Neuronal stem cell (in vitro differentiated cells): Measurements from ENCODE around the gene HAP1.
A peak's percentile ranks its signal among the peaks of the same experiment; 100 is the strongest.

Experiments used
- DNase-seq: peaks from one replicate; pipeline ENCODE4 v3.0.0-alpha.2; 2013; ENCODE audit warnings: low spot score
- H2AFZ ChIP-seq: one replicate; pipeline ENCODE4 v1.6.1; 2013; ENCODE audit warnings: mild to moderate bottlenecking, low read length, inconsistent platforms
- H2AK5ac ChIP-seq: 2 replicates; pipeline ENCODE4 v1.6.1; 2013; ENCODE audit warnings: low read depth, mild to moderate bottlenecking, inconsistent platforms, low read length, moderate library complexity, mixed read lengths
- H2BK120ac ChIP-seq: 2 replicates; pipeline ENCODE4 v1.6.1; 2013; ENCODE audit warnings: low read depth, mild to moderate bottlenecking, inconsistent platforms, low read length, moderate library complexity, mixed read lengths
- H2BK12ac ChIP-seq: one replicate; pipeline ENCODE4 v1.6.1; 2013; ENCODE audit warnings: low read length, inconsistent platforms
- H2BK15ac ChIP-seq: 2 replicates; pipeline ENCODE4 v1.6.1; 2013; ENCODE audit warnings: mild to moderate bottlenecking, low read length, inconsistent platforms, mixed read lengths
- H2BK5ac ChIP-seq: one replicate; pipeline ENCODE4 v1.6.1; 2013; ENCODE audit warnings: inconsistent platforms, mild to moderate bottlenecking, low read length, moderate library complexity
- H3K14ac ChIP-seq: one replicate; pipeline ENCODE4 v1.6.1; 2013; ENCODE audit warnings: low read length, inconsistent platforms
- H3K18ac ChIP-seq: 2 replicates; pipeline ENCODE4 v1.6.1; 2013; ENCODE audit warnings: low read length, inconsistent platforms
- H3K23ac ChIP-seq: 2 replicates; pipeline ENCODE4 v1.6.1; 2013; ENCODE audit warnings: low read depth, mild to moderate bottlenecking, mixed read lengths, low read length, inconsistent platforms; ENCODE audit not compliant: poor library complexity
- H3K27ac ChIP-seq: replicated peaks from 3 replicates; pipeline ENCODE4 v1.5.1; 2013; ENCODE audit warnings: low read length, inconsistent platforms
- H3K27me3 ChIP-seq, 3 experiments: 2 replicates each; pipeline ENCODE4 v1.6.1; 2013; ENCODE audit warnings: low read length in 3 of 3, mild to moderate bottlenecking in 2 of 3, inconsistent platforms in 1 of 3, low read depth in 1 of 3, mixed read lengths in 1 of 3, moderate library complexity in 1 of 3; ENCODE audit not compliant: control insufficient read depth in 3 of 3, insufficient read depth in 3 of 3
- H3K36me3 ChIP-seq, 2 donors: replicated peaks in 1 of 2; 2 replicates each; pipeline ENCODE4 v1.6.1; 2013; ENCODE audit warnings: low read length in 2 of 2; ENCODE audit not compliant: control insufficient read depth in 2 of 2, insufficient read depth in 2 of 2
- H3K4ac ChIP-seq: 2 replicates; pipeline ENCODE4 v1.6.1; 2013; ENCODE audit warnings: inconsistent platforms, mild to moderate bottlenecking, low read length, moderate library complexity
- H3K4me1 ChIP-seq, 2 donors: 1 replicate in 1 of 2; 2 replicates in 1 of 2; pipeline ENCODE4 v1.6.1; 2013; ENCODE audit warnings: low read length in 2 of 2, low read depth in 1 of 2; ENCODE audit not compliant: control insufficient read depth in 2 of 2, insufficient read depth in 1 of 2
- H3K4me2 ChIP-seq: one replicate; pipeline ENCODE4 v1.6.1; 2013; ENCODE audit warnings: mild to moderate bottlenecking, low read length, inconsistent platforms; ENCODE audit not compliant: insufficient read depth, poor library complexity, severe bottlenecking
- H3K4me3 ChIP-seq, 2 donors: 2 replicates each; pipeline ENCODE4 v1.5.1; 2013; ENCODE audit warnings: low read length in 2 of 2, mild to moderate bottlenecking in 2 of 2, inconsistent platforms in 1 of 2, moderate library complexity in 1 of 2
- H3K79me1 ChIP-seq: one replicate; pipeline ENCODE4 v1.6.1; 2013; ENCODE audit warnings: low read depth, mild to moderate bottlenecking, inconsistent platforms, low read length, moderate library complexity
- H3K9ac ChIP-seq: one replicate; pipeline ENCODE4 v1.6.1; 2013; ENCODE audit warnings: mild to moderate bottlenecking, low read depth, low read length, inconsistent platforms; ENCODE audit not compliant: poor library complexity
- H3K9me3 ChIP-seq, 2 donors: replicated peaks in 1 of 2; 2 replicates each; pipeline versions ENCODE3 to v1.6.1; 2013; ENCODE audit warnings: low read length in 2 of 2, mild to moderate bottlenecking in 2 of 2, inconsistent platforms in 1 of 2, low read depth in 1 of 2, mixed read lengths in 1 of 2, moderate library complexity in 1 of 2; ENCODE audit not compliant: control insufficient read depth in 2 of 2, insufficient read depth in 1 of 2
- H4K8ac ChIP-seq: one replicate; pipeline ENCODE4 v1.6.1; 2013; ENCODE audit warnings: low read depth, mild to moderate bottlenecking, inconsistent platforms, low read length, moderate library complexity
- H4K91ac ChIP-seq: one replicate; pipeline ENCODE4 v1.6.1; 2013; ENCODE audit warnings: low read length, low read depth, mild to moderate bottlenecking, inconsistent platforms; ENCODE audit not compliant: poor library complexity
- WGBS, 2 donors: extraction: QIAGEN DNeasy Blood & Tissue Kit; methylation state at CpG; one replicate each; pipeline ENCODE4 v1.1.7; 2013; ENCODE audit warnings: missing lambda C conversion rate in 2 of 2, mixed read lengths in 1 of 2; ENCODE audit not compliant: insufficient read length in 2 of 2, insufficient replicate concordance in 1 of 2; ENCODE audit errors: extremely low coverage in 2 of 2; 5-methylcytosine and 5-hydroxymethylcytosine counted together

Gene HAP1

GRCh38 chr17:41734949-41735313 is 488 bp upstream of the HAP1 start:
- Histone ChIP-seq H3K9me3 (no peaks in the 10 kb centered on the region), H2BK15ac (peak overlapping the region; percentile 93), H3K36me3 (no peaks in the 10 kb centered on the region), H4K8ac (no peak overlapping the region), H3K18ac (peak overlapping the region; percentile 96), H3K4ac (no peak overlapping the region), H3K4me3 (peak overlapping the region; percentile 52 to 74), H2AFZ (peak overlapping the region; percentile 94), H2BK12ac (peak overlapping the region; percentile 99), H2AK5ac (no peak overlapping the region), H3K27me3 (peaks cover 5 to 45% (median 35%) of the 10 kb centered on the region in 3 experiments), H3K27ac (no peak overlapping the region), H3K14ac (no peak overlapping the region), H2BK5ac (no peak overlapping the region), H3K23ac (peak overlapping the region; percentile 92), H4K91ac (no peak overlapping the region), H2BK120ac (peak overlapping the region; percentile 84), H3K4me1 (peaks cover 6 to 9% of the 10 kb centered on the region in 2 donors), H3K4me2 (peak overlapping the region; percentile 100), H3K79me1 (no peaks in the 10 kb centered on the region), H3K9ac (peak overlapping the region; percentile 94)
- no peak for DNase-seq
- WGBS, 2 donors, result no CpG with 5 or more reads among the region's 23 CpGs

- no CpG with 5 or more reads among the region's 40 CpGs for WGBS, 2 donors
- Histone ChIP-seq H3K9ac (peak overlapping the region; percentile 94), H3K27me3 (peaks cover 5 to 45% (median 35%) of the 10 kb centered on the region in 3 experiments)
Measured at GRCh38 chr17:41733348-41734138, 900 bp downstream of the HAP1 start.

DNA sequence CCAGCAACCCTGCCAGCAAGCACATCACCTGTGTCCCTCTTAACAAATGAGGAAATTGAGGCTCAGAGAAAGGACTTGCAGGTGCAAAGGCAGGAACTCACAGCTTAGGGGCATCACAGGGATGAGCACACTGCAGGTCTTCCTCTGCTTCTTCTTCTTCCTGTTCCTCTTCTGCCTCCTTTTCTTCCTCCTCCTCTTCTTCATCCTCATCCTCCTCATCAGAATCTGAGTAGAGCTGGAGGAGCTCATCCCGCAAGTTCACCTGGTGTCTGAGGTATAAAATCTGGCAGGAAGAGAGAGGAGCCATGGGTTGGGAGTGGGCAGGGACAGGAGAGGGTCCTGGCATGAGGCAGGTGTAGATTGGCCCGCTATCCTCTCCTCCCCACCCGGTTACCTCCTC is 2.6 kb downstream of the HAP1 start:
- Histone ChIP-seq H3K4me1 (peaks cover 3 to 5% of the 10 kb centered on the region in 2 donors), H2BK15ac (no peak overlapping the region), H3K9ac (peak overlapping the region; percentile 36), H3K36me3 (no peaks in the 10 kb centered on the region), H3K27ac (no peak overlapping the region), H4K8ac (no peak overlapping the region), H2AFZ (no peak overlapping the region), H3K18ac (no peak overlapping the region), H4K91ac (no peak overlapping the region), H3K14ac (no peak overlapping the region), H3K79me1 (no peaks in the 10 kb centered on the region), H2BK120ac (no peak overlapping the region), H2BK12ac (no peak overlapping the region), H3K4me2 (no peak overlapping the region), H2AK5ac (peak overlapping the region; percentile 67), H3K4me3 (no peak overlapping the region), H3K4ac (no peak overlapping the region), H3K9me3 (no peaks in the 10 kb centered on the region), H2BK5ac (no peak overlapping the region), H3K27me3 (peaks cover 5 to 38% (median 26%) of the 10 kb centered on the region in 3 experiments), H3K23ac (no peak overlapping the region)
- WGBS, 2 donors, result no CpG with 5 or more reads among the region's 3 CpGs
- no peak for DNase-seq

More at GRCh38 chr17:41733348-41734138, 900 bp downstream of the HAP1 start:
- H2BK12ac ChIP-seq, result no peak overlapping the region
- peak overlapping the region; percentile 52 to 78 for H3K4me3 ChIP-seq
- H2AK5ac ChIP-seq, result peak overlapping the region; percentile 66
- H3K14ac ChIP-seq, result peak overlapping the region; percentile 14
- no peaks in the 10 kb centered on the region for H3K9me3 ChIP-seq
- peak overlapping the region; percentile 55 for H2BK5ac ChIP-seq
- no peak overlapping the region for H3K27ac ChIP-seq
- H3K4me1 ChIP-seq, result peaks cover 6 to 9% of the 10 kb centered on the region in 2 donors
- DNase-seq, result no peak
- H3K23ac ChIP-seq, result peak overlapping the region; percentile 92
- no peaks in the 10 kb centered on the region for H3K79me1 ChIP-seq
- peak overlapping the region; percentile 70 for H2BK15ac ChIP-seq
- no peak overlapping the region for H2BK120ac ChIP-seq
- no peak overlapping the region for H4K8ac ChIP-seq
- H3K4ac ChIP-seq, result no peak overlapping the region
- no peak overlapping the region for H3K18ac ChIP-seq
- H3K4me2 ChIP-seq, result peak overlapping the region; percentile 100
- no peak overlapping the region for H4K91ac ChIP-seq
- peak overlapping the region; percentile 94 for H2AFZ ChIP-seq
- no peaks in the 10 kb centered on the region for H3K36me3 ChIP-seq

DNA sequence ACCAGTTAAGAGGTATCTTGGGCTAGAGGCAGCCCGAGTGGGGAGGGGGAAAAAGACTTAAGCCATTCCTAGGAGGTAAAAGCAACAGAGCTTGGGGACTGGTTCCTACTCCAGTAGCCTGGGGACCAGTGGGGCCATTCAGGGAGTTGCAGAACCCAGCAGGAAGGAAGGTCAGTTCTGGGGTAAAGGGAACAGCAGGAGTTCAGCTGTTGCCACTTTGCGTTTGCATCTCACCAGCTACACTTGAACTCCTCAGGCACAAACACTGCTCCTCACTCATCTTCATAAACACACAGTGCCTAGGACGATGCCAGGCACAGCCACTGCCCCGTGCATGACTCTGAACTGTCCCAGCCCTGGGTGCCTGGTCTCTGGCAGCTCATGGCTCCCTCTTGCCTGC is 4.0 kb downstream of the HAP1 start:
- Histone ChIP-seq H4K91ac (no peak overlapping the region), H2BK5ac (no peak overlapping the region), H3K4ac (no peak overlapping the region), H3K23ac (no peak overlapping the region), H4K8ac (no peak overlapping the region), H3K9me3 (no peaks in the 10 kb centered on the region), H3K14ac (no peak overlapping the region), H3K27me3 (peaks cover 3 to 29% (median 13%) of the 10 kb centered on the region in 3 experiments), H3K4me3 (no peak overlapping the region), H2BK12ac (no peak overlapping the region), H2BK15ac (no peak overlapping the region), H2BK120ac (no peak overlapping the region), H2AK5ac (no peak overlapping the region), H3K27ac (no peak overlapping the region), H3K9ac (no peak overlapping the region), H3K36me3 (no peaks in the 10 kb centered on the region), H3K18ac (no peak overlapping the region), H3K4me2 (no peak overlapping the region), H3K4me1 (peaks cover 3 to 5% of the 10 kb centered on the region in 2 donors), H2AFZ (no peak overlapping the region), H3K79me1 (no peaks in the 10 kb centered on the region)
- no peak for DNase-seq
- no CpG with 5 or more reads among the region's 4 CpGs for WGBS, 2 donors
